ENCODE measurements around the gene LARP1. TPM values are rescaled to one million over a fixed set of nuclear protein-coding genes. Genes with fewer than 3 reads are reported as not detected.

LARP1 gene
- total and polyA plus RNA-seq, 9 of the 15 experiments (the other 6 are each of a cell fraction or from before 2014, with no cell fraction given) = 22.6 to 300 (median 92.0) TPM

DNA sequence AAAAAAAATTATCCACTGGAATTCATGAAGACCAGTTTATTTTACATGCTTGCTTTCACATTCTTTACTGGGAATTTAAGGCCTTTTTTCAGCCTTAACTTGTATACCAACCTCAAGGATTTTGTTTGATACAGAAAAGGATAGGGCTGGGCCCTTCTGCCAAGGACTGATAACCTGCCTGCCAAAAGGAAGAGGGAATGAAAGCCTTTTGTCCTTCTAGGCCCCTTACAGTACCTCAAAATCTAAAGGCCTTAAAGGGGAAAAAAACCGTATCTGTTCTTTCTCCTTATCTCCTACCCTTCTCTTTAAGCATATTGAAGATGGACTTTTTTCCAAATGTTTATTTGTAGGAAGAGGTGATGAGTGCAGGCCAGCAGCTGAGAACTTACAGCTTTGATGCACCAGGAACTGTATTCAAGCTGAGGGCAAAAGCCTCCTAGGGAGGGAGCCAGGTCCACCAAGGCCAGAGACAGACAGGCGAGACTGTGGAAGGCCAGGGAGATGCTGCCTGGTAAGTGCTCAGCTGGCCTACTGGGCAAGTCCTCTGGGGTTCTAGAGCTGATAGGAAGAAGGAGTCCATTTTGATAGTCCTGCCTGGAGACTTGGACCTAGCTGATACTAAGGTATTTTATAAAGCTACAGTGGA is 63.4 kb downstream of the LARP1 start (continued):
- TF ChIP-seq TAF15 (IDR thresholded peaks at IDR 0.05; ENCODE audit: low read depth, low read length) = no peak
- TF ChIP-seq CBFA2T3 (IDR thresholded peaks at IDR 0.05) = peak; percentile 52
- TF ChIP-seq ARID1B (IDR thresholded peaks at IDR 0.05) = peak; percentile 68
- peak; percentile 65 for TF ChIP-seq TCF3 (CRISPR knock-in tag; IDR thresholded peaks at IDR 0.05)

DNA sequence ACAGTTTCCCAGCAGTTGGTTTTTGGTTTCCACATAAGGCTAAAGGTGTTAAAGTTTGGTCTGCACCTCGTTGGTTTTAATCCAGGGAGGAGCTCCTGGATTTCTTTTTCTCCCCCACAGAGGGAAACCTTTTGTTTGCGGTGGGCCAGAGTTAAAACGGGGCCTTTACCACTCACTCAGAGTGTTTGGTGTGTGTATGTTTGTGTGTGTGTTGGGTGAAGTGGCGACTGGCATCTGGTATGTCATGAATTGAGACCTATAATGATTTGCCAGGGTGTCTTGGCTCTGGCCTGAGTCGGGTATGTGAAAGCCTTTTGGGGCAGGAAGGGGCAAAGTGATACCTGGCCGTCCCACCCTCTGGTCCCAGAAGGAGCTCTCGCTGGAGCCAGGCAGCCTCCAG is 64.4 kb downstream of the LARP1 start:
- ChIA-PET CTCF (ENCODE audit: low intra/inter-chr PET ratio) (no interaction called here), POLR2A (interaction anchor here (0.8 to 1.3 kb wide), 4 partner anchors 8 to 172 kb away, joined by 3 to 4 read pairs (median 3); no protein-coding TSS in a partner anchor)
- no peak overlapping the region for H2AFZ ChIP-seq (ENCODE audit: low read depth, low read length)

More for the DNA sequence above, 64.4 kb downstream of the LARP1 start:
- Histone ChIP-seq H3K4me3 (no peak overlapping the region), H3K27ac (ENCODE audit: extremely low read depth, low read depth, low read length) (peak overlapping the region; percentile 34; the same call in 1 of the 3 replicates), H3K9me3 (replicated peaks; ENCODE audit: control insufficient read depth, insufficient read depth, low read depth, low read length) (no peaks in the 10 kb centered on the region), H3K36me3 (ENCODE audit: control insufficient read depth, insufficient read depth, low read length) (peaks cover 96% of the 10 kb centered on the region), H3K27me3 (ENCODE audit: control insufficient read depth in 2 of 2, insufficient read depth in 2 of 2, low read length in 2 of 2) (no peaks in the 10 kb centered on the region), H3K79me2 (ENCODE audit: control insufficient read depth, insufficient read depth, low read length) (peaks cover 8% of the 10 kb centered on the region; the same call in 1 of the 3 replicates), H3K4me1 (replicated peaks in 1 of 2; ENCODE audit: control insufficient read depth in 2 of 2, insufficient read depth in 2 of 2, low read length in 2 of 2) (peaks cover 19 to 26% of the 10 kb centered on the region in 2 experiments), H3K9me1 (ENCODE audit: control insufficient read depth, insufficient read depth, low read length) (peaks cover 3% of the 10 kb centered on the region), H3K4me2 (ENCODE audit: insufficient read depth, low read length) (no peak overlapping the region), H4K20me1 (replicated peaks; ENCODE audit: control insufficient read depth, insufficient read depth, low read length) (peaks cover 4% of the 10 kb centered on the region; the same call in 1 of the 2 replicates), H3K9ac (ENCODE audit: insufficient read depth in 1 of 2, low read depth in 2 of 2, low read length in 2 of 2) (no peak overlapping the region)
- TF ChIP-seq SUPT5H (IDR thresholded peaks at IDR 0.05) (0 out of 2 replicates have a peak, but pooled peaks have one; percentile 28), MECOM (CRISPR knock-in tag; IDR thresholded peaks at IDR 0.05) (no peak)
- no peak for FAIRE-seq
- no peak for DNase-seq (ENCODE audit: extremely low read depth in 1 of 4, low spot score in 3 of 4)
- WGBS (ENCODE audit: insufficient coverage, low coverage, missing lambda C conversion rate) = 84% methylated on average over 6 of the region's 7 CpGs
- intact Hi-C loops (cut with micrococcal nuclease) (loop anchor here (2.0 kb wide), 3 partner anchors 15 to 49 kb away; partner anchors contain the start of gene CNOT8), in situ Hi-C loops (cut with MboI) (no loop called here)
- no peak for ATAC-seq
- TSS peak; percentile 43 for BruUV-seq (replicated peaks)
